Esophagus muscularis mucosa (tissue), 4 donors: ENCODE measurements around the gene SPOCK1. TPM values are rescaled to one million over a fixed set of nuclear protein-coding genes. Genes with fewer than 3 reads are reported as not detected.

Experiments
- DNase-seq: peaks from one replicate; pipeline ENCODE4 v3.0.0-alpha.2; 2017; ENCODE audit errors: extremely low spot score
- H3K27ac ChIP-seq, 4 donors: fragments of 200-600 bp; sonication (generic); replicated peaks in 1 of 4; 1 replicate in 3 of 4; 2 replicates in 1 of 4; pipeline ENCODE4 v1.5.1; 2016 to 2019; ENCODE audit warnings: mild to moderate bottlenecking in 1 of 4
- H3K27me3 ChIP-seq, 4 donors: fragments of 200-600 bp; sonication (generic); one replicate each; pipeline versions ENCODE4 v1.5.1 to v1.6.0; 2016 to 2019
- H3K36me3 ChIP-seq, 4 donors: fragments of 200-600 bp; sonication (generic); one replicate each; pipeline ENCODE4 v1.5.1; 2016 to 2019
- H3K4me1 ChIP-seq, 4 donors: fragments of 200-600 bp; sonication (generic); one replicate each; pipeline ENCODE4 v1.5.1; 2016 to 2019
- H3K4me3 ChIP-seq, 4 donors: fragments of 200-600 bp; sonication (generic); 1 replicate in 2 of 4; 2 replicates in 2 of 4; pipeline ENCODE4 v1.5.1; 2016 to 2019; ENCODE audit warnings: mild to moderate bottlenecking in 4 of 4, moderate library complexity in 1 of 4
- H3K9me3 ChIP-seq, 4 donors: fragments of 200-600 bp; sonication (generic); 1 replicate in 3 of 4; 2 replicates in 1 of 4; pipeline ENCODE4 v1.5.1; 2016 to 2019
- EP300 ChIP-seq: sonication (generic); formaldehyde crosslinking; IDR thresholded peaks from one replicate; pipeline ENCODE4 v1.6.1; 2017; ENCODE audit warnings: antibody characterized with exemption
- POLR2A ChIP-seq: fragments of 450-650 bp; IDR thresholded peaks from one replicate; pipeline ENCODE4 v1.6.1; 2017; ENCODE audit warnings: antibody characterized with exemption, moderate library complexity, mild to moderate bottlenecking, low read depth
- POLR2AphosphoS5 ChIP-seq, 2 donors: sonication (generic); formaldehyde crosslinking; IDR thresholded peaks; one replicate each; pipeline ENCODE4 v1.6.1; 2017; ENCODE audit warnings: antibody characterized with exemption in 2 of 2
- WGBS: methylation state at CpG from one replicate; pipeline ENCODE4 v1.1.5; 2018; 5-methylcytosine and 5-hydroxymethylcytosine counted together
- intact Hi-C: fragments of 100-400 bp; cut with DNase I; formaldehyde crosslinking; loops from one replicate; pipeline ENCODE4 v1.15.1; 2023
- total RNA-seq, 4 donors: library from RNA; depleted of rRNA; stranded (reverse); fragments of >200 nt; gene quantifications; one replicate each; pipeline versions ENCODE4 v1.1.0 to v1.2.1, GENCODE V29; 2016
- TF ChIP-seq, protein P1 (sequence below), 3 experiments: fragments of 200-600 bp in 2 of 3; fragments of 450-650 bp in 1 of 3; sonication (generic) in 2 of 3; IDR thresholded peaks; one replicate each; pipeline ENCODE4 v1.5.1; 2017 to 2019; ENCODE audit warnings: antibody characterized with exemption in 3 of 3, mild to moderate bottlenecking in 2 of 3, moderate library complexity in 1 of 3

Gene SPOCK1
- total RNA-seq, 4 donors from 2014 or later = 39.0 to 52.4 (median 45.6) TPM

- no peaks in the 10 kb centered on the region for H3K4me1 ChIP-seq
- H3K9me3 ChIP-seq = no peaks in the 10 kb centered on the region
- no peaks in the 10 kb centered on the region for H3K27me3 ChIP-seq
- 81% methylated on average over 3 of the region's 3 CpGs for WGBS
- H3K4me3 ChIP-seq = no peak overlapping the region
- TF ChIP-seq POLR2AphosphoS5 (IDR thresholded peaks at IDR 0.05) = no peak
- intact Hi-C loops = no loop called here
- H3K27ac ChIP-seq = no peak overlapping the region
- no peaks in the 10 kb centered on the region for H3K36me3 ChIP-seq
- DNase-seq = no peak
These were observed 385.2 kb downstream of the SPOCK1 start for GRCh38 chr5:137113939-137114338.

- Histone ChIP-seq H3K36me3 (no peaks in the 10 kb centered on the region), H3K4me3 (no peak overlapping the region), H3K9me3 (no peaks in the 10 kb centered on the region), H3K27ac (no peak overlapping the region), H3K4me1 (no peaks in the 10 kb centered on the region), H3K27me3 (no peaks in the 10 kb centered on the region)
- TF ChIP-seq, protein P1, sequence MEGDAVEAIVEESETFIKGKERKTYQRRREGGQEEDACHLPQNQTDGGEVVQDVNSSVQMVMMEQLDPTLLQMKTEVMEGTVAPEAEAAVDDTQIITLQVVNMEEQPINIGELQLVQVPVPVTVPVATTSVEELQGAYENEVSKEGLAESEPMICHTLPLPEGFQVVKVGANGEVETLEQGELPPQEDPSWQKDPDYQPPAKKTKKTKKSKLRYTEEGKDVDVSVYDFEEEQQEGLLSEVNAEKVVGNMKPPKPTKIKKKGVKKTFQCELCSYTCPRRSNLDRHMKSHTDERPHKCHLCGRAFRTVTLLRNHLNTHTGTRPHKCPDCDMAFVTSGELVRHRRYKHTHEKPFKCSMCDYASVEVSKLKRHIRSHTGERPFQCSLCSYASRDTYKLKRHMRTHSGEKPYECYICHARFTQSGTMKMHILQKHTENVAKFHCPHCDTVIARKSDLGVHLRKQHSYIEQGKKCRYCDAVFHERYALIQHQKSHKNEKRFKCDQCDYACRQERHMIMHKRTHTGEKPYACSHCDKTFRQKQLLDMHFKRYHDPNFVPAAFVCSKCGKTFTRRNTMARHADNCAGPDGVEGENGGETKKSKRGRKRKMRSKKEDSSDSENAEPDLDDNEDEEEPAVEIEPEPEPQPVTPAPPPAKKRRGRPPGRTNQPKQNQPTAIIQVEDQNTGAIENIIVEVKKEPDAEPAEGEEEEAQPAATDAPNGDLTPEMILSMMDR (IDR thresholded peaks at IDR 0.05) = no peak
- TF ChIP-seq POLR2AphosphoS5 (IDR thresholded peaks at IDR 0.05) = no peak
- TF ChIP-seq POLR2A = no peak
- no peak for TF ChIP-seq EP300
- WGBS = 69% methylated on average over 7 of the region's 7 CpGs
- DNase-seq = no peak
- intact Hi-C loops = no loop called here
These were observed 386.0 kb downstream of the SPOCK1 start for GRCh38 chr5:137113161-137113560.

DNA sequence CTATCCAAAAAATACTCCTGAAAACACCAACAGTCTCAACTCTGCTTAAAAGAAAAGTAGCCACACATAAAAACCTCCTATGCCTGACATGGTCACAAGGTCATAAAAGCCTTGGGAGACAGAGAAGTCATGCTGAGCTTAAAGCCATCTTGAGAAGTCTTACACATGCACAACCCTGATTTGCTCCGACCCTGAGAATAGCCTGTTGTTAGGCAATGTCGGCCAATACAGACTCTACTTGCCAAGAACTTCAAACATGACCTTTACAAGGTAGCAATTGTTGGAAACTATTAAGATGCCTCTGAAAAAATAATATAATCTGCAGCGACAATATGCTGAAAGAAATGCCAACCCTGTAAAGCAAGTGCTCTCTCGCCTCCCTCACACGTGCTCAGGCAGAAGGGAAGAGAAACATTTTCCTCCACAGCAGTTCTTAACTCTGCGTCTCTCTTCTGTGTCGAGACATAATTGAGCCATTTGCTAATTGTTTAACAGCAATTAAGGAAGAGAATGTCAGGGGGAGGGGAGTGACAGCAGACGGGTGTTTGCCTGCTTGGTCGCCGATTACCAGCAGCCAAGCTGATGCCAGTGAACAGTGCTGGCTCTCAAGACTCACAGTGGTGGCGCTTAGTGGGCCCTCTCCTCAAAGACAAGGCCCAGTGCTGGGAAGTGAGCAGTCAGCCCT is 393.6 kb downstream of the SPOCK1 start:
- H3K27me3 ChIP-seq = no peaks in the 10 kb centered on the region
- peaks cover 0 to 7% (median 5%) of the 10 kb centered on the region in 4 donors for H3K4me1 ChIP-seq
- no peak for DNase-seq
- H3K9me3 ChIP-seq = no peaks in the 10 kb centered on the region
- H3K4me3 ChIP-seq = no peak overlapping the region
- H3K27ac ChIP-seq = no peak overlapping the region
- WGBS = 67% methylated on average over 7 of the region's 11 CpGs
- no peaks in the 10 kb centered on the region for H3K36me3 ChIP-seq
- TF ChIP-seq POLR2A (no peak), POLR2AphosphoS5 (IDR thresholded peaks at IDR 0.05) (no peak), EP300 (no peak)
- TF ChIP-seq, protein P1 (IDR thresholded peaks at IDR 0.05) = no peak
- intact Hi-C loops = no loop called here

DNA sequence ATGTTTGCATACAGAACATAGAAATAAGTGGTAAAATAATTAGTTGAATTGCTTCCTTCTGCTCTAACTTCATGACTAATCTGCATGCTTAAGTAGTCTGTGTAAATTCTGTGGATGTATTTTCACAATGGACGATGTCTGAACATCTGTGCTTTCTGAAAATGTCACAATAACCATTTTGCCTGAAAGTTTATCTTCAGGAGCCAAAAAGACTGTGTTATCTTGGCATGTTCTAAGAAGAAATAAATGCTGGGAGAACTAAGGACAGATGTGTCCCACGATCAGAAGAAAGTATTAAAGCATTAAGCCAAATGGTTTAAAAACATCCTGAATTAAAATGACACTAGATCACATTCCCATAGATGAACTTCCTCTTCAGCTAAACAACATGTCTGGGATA is 397.6 kb downstream of the SPOCK1 start:
- WGBS = 34% methylated on average over 2 of the region's 2 CpGs
- H3K27ac ChIP-seq = peak overlapping the region in 1 of 4 donors; percentile 34

DNA sequence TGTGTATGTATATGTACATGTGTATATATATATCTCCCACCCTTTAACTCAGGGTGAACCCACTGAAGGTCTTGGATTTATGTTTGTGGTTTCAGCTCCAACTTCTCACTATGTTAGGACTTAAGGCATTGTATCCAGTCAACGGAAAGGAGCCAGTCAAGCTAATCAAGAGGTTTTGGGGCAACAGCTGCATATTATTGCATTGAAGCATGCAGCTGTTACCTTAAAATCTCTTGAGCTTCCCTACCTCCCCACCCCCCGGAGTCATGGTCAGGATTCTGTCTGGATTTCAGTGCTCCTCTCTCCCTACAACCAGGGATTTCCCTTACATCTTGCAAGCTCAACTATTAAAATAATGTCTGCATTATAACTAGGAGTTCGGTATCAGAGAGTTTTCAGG is 399.5 kb downstream of the SPOCK1 start:
- Histone ChIP-seq H3K27me3 (peaks cover 0 to 2% (median 0%) of the 10 kb centered on the region in 4 donors), H3K9me3 (no peaks in the 10 kb centered on the region), H3K27ac (no peak overlapping the region), H3K4me1 (peaks cover 0 to 7% (median 3%) of the 10 kb centered on the region in 4 donors), H3K4me3 (no peak overlapping the region), H3K36me3 (no peaks in the 10 kb centered on the region)
- WGBS = 75% methylated on average over 3 of the region's 3 CpGs
- TF ChIP-seq POLR2AphosphoS5 (IDR thresholded peaks at IDR 0.05) = no peak
- TF ChIP-seq, protein P1 (IDR thresholded peaks at IDR 0.05) = no peak
- TF ChIP-seq POLR2A = no peak
- no peak for TF ChIP-seq EP300
- intact Hi-C loops = no loop called here
- DNase-seq = no peak

More for the DNA sequence above, 397.6 kb downstream of the SPOCK1 start:
- no peak overlapping the region for H3K4me3 ChIP-seq
- intact Hi-C loops = no loop called here
- TF ChIP-seq POLR2AphosphoS5 (IDR thresholded peaks at IDR 0.05) (peak in 1 of 2 donors; percentile 21), POLR2A (no peak), EP300 (no peak)
- TF ChIP-seq, protein P1 (IDR thresholded peaks at IDR 0.05) = no peak
- no peak for DNase-seq
- no peaks in the 10 kb centered on the region for H3K36me3 ChIP-seq
- H3K9me3 ChIP-seq = no peaks in the 10 kb centered on the region
- peaks cover 0 to 2% (median 0%) of the 10 kb centered on the region in 4 donors for H3K27me3 ChIP-seq
- peaks cover 0 to 7% (median 5%) of the 10 kb centered on the region in 4 donors for H3K4me1 ChIP-seq
